HG02623 (cell line): ENCODE data around the gene CCDC120.

Source experiments
- ATAC-seq: cut with Tn5 transposase; IDR thresholded peaks from one replicate; pipeline ENCODE4 v1.9.1; 2021; ENCODE audit warnings: moderate library complexity; ENCODE audit not compliant: unreplicated experiment

CCDC120 gene

DNA sequence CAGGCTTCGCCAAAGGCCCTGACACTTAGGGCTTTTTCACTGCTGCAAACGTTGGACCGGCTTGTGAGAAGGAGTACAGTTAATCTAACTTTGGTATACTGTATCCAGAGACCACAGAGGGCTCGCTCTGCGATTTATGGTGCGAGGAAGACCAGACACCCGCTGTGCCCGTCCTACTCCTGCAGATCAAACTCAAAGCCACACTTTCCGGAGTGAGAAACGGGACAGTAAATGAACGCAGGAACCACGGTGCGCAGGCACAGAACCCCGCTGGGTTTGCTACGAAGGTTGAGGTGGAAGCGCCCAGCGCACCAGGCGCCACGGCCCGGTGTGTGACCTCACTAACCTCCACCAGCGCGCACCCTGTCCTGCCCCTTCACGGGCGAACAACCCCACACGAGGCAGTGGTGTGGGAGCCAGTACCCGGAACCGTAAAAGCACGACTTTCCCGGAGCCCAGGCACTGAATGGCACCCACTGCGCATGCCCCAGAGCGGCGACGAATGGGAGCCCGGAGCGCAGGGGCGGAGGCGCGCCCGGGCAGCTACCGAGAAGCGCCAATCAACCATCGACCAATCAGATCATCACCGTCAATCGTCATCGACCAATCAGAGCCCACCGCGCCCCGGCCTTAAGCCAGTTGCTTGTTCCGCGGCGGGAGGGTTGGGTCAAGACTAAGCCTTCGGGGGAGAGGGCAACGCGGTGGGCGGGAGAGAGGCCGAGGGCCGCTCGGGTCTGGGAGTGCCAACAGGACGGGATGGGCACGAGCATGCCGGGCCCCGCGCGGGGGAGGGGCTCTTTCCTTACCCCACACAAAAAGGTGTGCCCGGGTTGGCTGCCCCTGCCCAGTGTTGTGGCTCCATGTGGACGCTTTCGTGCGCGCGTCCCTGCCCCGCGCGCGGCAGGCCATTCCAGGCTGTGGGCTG, 42.2 kb downstream of the CCDC120 start:
- peak; percentile 87 for ATAC-seq

- ATAC-seq: peak; percentile 7
These were observed 42.8 kb downstream of the CCDC120 start for GRCh38 chrX:49101629-49101984.

GRCh38 chrX:49102190-49102589, 43.4 kb downstream of the CCDC120 start:
- ATAC-seq: no peak

DNA sequence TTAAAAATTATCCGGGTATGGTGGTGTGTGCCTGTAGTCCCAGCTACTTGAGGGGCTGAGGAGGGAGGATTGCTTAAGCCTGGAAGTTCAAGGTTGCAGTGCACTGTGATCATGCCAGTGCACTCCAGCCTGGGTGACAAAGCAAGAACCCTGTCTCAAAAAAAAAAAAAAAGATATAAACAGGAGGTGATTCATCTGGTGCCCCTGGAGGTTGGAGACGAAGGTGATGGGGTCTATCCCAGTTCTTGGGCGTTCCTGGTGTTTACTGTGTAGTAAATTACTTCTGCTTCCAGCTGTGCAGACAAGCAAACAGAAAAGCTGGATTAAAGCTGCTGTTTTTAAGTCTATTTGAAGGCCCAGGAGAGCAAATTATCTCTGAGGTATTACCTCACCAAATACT, 44.8 kb downstream of the CCDC120 start:
- no peak for ATAC-seq

DNA sequence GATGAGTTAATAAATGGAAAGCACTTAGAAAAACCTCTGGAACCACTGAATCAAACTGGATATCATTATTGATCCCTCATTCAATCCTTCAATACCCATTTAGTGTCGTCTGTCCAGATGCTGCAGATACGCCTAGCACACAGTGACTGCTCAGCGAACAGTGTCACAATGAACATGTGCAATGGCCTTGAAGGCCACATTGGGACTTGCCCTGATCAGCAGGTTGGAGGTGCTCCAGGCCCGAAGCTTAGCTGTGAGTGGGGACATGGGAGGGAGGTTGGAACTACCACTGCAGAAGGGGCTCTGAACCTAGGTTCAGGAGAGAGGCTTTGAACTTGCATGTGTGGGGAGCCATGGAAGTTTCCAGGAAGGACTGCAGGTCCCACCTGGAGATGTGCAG, 47.5 kb downstream of the CCDC120 start:
- no peak for ATAC-seq

DNA sequence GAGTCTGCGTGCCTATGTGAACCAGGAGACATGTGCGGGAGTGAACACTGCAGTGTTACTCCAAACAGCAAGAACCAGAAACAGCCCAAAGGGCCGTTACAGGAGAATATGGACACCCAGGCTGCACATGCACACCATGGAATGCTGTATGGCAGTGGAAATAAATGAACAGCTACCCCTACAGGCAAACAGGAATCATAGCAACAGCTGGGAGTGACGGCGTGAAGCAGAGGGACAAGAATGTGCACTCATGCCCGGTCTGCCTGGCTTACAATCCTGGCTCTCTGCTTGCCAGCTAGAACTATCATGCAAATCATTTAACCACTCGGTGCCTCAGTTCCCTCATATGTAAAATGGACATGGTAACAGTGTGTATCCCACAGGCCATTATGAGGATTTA, 48.1 kb downstream of the CCDC120 start:
- ATAC-seq: no peak

- ATAC-seq: no peak
These were observed 49.8 kb downstream of the CCDC120 start for GRCh38 chrX:49108641-49109040.

GRCh38 chrX:49110417-49110816, 51.6 kb downstream of the CCDC120 start:
- ATAC-seq: no peak

DNA sequence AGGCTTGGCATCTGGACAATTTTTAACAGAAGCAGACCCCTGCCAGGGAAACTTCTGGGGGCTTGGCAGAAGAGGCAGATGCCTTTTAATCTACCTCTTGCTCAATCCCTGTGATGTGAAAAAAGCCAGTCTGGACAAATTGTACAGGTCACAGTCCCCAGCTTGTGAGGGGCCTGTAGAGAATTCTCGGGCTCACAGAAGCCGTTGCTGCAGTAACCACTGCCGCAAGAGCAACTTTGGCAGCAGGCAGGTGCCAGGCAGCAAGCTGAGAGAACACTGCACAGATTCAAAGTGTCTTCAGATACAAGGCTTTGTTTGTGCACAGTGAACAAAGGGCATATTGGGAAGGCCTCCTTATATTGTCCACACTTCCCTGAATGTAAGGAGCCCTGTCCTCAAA, 53.0 kb downstream of the CCDC120 start:
- ATAC-seq: no peak

- ATAC-seq: no peak
These were observed 57.3 kb downstream of the CCDC120 start for GRCh38 chrX:49116076-49116475.

DNA sequence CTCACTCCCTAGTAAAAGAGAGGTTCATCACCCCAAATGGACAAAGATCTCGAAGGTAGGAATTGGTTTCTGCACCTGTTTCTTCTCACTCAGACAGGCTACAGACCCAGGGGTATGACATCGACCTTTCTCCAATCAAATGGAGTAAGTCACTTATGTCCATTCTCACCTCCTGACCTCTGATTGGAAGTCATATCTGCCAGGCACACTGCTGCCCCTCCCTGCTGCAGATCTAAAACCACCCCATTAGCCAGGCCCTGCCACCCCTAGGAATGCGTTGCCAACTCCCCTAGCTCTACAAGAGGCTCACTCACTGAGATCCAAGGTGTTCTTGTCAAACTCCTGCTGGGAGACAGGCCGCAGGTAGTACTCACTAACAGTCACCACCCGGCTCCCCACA, 57.9 kb downstream of the CCDC120 start:
- ATAC-seq: no peak

GRCh38 chrX:49117581-49117980, 58.8 kb downstream of the CCDC120 start:
- ATAC-seq: no peak
